Hematopoietic multipotent progenitor cell treated with erythropoietin and hydrocortisone succinate and interleukin-3 and kit ligand, for 4 days (in vitro differentiated cells): ENCODE results near the gene FGG.
A peak's percentile ranks its signal among the peaks of the same experiment; 100 is the strongest.
"Not testable (repeated sequence)": the region's sequence is repeated elsewhere in the genome, so short reads cannot be mapped to it uniquely, and the experiment has no call there.

ENCODE experiments used
- DNase-seq: peaks from one replicate; pipeline ENCODE4 v3.0.0-alpha.2; 2015

The FGG gene

DNA sequence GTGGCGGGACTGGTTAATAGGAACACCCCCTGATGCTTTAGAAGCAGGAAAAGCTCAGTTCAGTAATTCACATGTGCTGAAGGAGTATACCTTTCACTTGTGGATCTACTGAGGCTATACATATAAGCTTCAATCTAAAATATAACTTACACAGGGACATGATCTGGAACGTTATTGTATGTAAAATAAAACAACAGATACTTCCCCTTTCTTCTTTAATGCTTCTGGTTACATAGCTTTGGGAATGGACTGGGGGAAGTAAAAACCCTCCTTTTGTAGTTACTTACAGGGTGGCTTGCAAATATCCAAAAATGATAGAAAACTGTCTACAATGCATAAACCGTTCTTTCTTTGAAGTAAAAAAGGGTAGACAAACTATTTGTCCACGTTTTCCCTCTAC is 1.9 kb downstream of the FGG start:
- DNase-seq, result peak; percentile 30

DNA sequence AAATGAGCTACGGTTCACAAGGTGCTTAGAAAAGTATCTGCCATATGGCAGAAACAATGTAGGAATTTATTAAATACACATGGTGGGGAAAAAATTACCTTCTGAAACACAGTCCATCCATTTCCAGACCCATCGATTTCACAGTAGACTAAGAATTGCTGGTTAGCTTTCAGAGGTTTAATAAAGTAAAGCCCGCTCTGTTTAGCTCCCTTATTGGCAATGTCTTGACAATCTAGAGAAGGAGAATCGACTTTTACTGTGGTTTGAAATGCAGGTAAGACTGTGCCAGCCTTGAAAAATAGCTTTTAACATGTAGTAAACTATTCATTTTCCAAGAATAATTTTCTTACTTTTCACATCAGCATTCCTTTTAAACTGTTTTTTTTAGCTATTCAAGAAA is 2.9 kb downstream of the FGG start:
- no peak for DNase-seq

DNA sequence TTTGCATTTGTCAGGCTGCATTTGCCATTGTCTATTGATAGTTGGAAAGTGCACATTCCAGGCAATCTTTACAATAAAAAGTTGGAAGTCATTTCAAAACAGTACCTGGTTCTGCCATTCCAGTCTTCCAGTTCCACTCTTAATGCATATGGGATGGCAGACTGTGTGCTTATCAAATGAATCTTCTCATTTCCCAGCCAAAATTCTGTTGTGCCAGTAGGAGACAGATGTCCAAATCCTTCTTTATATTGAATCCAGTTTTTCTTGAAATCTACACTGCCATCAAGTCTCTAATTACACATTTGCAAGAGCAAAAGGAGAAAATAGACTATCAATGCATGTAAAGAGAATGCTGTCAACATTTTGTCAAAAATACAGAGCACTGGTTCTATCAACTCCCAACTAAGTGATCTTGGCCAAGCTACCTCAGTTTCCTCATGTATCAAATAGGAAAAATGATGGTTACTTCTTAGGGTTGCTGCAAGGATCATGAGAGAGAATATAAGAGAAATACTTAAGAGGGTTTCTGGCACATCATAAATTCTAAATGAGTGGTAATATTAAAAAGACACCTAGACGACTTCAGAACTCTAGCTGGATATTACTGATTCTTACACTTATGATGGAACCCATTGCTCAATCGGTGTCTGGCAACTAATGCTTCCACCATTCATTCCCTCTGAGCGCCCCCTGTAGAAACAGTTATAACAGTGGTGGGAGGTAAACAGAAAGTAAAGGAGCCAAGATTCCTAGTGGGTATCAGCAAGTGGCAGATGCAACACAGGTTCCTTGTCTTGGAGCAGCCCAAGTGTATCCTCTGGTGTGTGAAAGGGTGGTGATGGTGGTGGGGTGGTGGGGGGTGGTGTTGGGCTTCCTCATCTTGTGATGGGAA is 3.8 kb downstream of the FGG start:
- no peak for DNase-seq

DNA sequence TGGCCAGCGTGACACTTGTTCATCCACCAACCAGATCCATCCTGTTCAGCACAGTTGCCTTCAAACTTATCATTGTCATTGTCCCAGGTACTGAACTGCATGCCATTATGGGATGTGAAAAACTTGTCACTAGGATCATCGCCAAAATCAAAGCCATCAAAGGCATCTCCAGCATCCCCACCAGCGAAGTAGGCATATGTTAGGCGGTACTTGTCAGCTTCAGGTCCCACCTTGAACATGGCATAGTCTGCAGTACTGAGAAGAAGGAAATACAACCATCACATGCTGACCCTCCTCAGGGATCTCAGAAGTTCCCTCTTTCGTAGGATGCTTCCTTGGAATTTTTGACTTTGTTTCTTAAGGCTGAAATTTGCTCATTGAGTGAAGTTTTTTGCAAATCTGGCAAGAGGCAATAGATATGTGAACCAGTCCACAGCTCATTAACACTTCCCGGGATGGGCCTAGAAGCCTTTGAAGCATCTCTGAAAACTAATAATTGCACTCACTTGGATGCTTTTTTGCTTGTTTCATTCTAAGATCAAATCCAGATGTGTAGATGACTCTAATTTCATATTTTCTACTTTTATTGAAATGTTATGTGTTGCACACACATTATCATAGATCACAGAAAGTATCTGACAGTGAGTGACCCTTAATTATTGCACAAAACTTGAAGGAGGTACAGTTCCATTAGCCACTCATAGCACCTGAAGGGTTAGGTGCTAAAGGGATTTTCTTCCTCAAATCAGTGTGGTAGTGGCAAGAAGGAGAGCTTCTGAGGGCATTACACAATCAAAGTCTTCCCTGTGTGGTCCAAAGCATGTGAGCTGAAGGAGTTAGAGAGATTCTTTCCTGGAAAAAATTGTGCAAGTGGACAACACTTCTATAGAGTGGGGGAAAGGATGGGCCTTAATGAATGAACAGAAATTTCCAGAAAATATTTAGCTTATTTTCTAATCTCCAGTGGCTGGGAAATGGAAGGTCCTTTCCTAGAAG is 5.4 kb downstream of the FGG start:
- DNase-seq, result no peak

DNA sequence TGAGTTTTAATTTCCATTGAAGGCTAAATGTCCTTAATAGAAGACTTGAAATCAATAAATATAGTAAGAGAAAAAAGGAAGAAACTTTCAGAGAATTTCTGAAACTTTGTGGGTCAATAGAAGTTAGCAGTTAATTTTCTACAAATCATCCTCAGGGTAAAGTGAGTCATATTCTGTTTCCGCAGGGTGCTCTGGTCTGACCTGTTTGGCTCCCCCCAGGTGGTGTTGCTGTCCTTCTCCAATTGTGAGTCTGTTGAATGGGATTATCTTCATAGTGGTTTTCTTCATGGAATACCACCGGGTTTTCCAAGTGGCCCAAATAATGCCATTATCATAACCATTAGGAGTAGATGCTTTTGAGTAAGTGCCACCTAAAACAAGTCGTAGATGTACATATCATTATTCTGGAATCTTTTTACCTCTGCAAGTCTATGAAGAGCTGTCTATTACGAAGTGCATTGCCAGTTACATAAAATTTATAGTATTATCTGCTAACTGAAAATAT is 7.7 kb downstream of the FGG start:
- no peak for DNase-seq

DNA sequence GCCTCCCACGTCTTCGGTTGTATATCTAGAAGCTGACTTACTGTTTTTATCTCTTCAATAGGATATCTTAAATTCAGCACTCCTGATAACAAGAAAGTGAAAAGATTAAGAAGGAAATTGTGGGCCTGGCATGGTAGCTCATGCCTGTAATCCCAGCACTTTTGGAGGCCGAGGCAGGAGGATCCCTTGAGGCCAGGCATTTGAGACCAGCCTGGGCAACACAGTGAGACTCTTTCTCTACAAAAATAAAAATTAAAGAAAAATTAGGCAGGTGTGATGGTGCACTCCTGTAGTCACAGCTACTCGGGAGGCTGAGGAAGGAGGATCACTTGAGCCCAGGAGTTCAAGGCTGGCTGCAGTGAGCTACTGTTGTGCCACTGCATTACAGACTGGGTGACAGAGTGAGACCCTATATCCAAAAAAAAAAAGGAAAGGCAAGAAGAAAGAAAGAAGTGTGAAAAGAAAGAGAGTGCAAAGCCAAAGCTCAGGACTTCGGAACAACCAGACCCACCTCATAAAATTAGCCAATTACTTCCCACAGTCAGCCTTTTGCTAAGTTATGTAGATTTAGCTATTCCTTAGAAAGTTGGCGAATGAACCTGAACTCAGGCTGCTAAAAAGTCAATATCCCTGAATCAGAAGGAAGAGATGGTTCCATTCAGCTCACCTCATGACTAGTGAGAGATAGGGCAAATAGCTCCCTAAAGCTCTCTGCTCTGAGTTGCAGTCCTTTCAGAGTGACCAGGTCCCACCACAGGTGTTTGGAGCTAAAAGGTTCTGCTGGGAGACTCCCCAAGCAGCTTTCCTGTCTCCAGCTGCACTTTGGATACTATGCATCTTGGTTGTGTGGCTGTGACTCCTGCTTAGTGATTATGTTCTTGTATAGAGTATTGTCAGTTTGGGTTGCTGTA is 9.2 kb downstream of the FGG start:
- DNase-seq, result no peak

DNA sequence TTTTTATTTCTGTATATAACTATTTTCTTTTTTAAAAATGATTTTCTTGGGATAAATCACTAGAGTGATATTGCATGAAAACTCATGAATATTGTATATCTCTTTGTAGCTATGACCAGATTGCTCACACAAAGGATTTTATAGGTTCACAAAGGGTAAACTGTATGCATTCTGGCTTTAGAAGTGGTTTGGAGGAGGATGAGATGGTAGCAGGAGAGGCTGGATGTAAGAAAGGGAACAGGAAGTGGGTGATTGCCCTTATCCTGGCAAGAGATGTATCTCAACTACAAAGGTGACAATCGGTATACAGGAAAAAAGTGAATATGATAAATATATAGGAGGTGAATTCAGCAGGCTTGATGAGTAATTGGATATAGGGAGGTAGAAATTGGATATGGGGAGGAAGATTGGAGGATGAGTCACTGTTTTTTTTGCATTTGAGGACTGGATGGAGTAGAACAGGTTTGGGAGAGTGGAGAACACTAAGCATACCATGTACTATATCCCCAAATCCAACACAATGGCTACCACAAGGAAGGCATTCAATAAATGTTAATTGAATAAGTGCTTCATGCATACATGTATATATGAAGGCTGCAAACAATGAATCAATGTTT is 9.9 kb downstream of the FGG start:
- DNase-seq, result no peak

DNA sequence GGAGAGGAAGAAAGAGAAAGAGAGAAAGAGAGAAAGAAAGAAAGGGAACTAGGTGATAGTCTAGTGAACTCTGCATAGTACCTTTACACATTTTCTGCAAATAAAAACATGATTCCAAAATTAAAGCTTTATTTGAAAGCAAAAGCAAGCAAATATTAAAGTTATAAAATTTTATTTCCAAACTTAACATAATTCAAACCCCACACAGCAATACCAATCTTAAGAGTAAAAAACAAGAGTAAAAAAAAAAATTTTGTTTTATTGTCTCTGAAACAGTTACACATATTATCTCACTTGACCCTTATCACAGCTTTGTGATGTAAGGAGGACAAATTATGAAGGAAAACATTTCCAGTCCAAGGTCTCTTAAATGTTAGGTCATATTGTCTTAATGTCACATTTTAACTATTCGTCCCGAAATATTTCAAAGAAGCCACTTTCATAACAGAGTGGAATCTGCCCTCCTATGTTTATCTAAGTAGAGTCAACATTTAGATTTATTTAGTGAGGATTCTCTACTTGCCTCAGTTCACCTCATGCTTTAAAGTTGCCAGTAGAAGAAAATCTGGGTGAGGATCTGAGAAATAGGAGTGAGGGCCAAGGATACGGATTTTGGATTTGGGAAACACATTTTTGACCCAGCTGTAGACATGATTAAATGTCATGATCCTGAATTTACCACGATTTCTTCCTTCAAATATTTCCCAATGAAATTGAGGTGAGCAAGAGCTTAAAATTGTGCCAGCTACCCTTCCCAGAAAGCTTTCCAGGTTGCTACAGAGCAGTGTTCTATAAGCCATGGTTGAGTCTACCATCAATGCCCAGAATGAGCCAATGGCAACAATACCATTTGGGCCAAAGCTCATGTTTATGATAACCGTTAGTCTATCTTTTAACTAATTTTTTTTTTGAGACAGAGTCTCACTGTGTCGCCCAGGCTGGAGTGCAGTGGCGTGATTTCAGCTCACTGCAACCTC is 14.4 kb downstream of the FGG start:
- no peak for DNase-seq

DNA sequence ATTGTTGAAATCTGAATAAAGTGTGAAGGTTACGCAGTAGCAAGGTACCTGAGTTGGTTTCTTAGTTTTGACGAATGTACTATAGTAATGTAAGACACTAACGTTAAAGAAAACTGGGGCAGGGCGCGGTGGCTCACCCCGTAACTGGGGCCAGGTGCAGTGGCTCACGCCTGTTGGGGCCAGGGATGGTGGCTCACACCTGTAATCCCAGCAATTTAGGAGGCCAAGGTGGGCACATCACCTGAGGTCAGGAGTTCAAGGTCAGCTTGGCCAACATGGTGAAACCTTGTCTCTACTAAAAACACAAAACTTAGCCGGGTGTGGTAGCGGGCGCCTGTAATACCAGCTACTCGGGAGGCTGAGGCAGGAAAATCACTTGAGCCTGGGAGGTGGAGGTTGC is 15.2 kb downstream of the FGG start:
- DNase-seq, result not testable (repeated sequence)

DNA sequence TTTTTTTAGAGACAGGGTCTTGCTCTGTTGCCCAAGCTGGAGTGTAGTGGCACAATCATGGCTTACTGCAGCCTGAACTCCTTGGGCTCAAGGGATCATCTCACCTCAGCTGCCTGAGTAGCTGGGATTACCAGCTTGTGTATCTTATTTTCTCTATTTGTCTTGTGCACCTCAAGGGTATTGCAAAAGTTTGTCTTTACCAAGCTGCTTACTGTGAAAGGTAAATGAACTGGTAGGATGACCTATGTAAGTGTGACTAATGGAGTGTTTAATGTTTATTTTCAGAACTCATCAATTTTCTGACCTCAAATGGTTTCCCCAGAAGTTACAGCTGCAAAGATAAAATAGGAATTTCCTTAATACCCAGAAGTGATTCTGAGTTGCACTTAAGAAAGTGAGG is 16.6 kb downstream of the FGG start:
- no peak for DNase-seq

DNA sequence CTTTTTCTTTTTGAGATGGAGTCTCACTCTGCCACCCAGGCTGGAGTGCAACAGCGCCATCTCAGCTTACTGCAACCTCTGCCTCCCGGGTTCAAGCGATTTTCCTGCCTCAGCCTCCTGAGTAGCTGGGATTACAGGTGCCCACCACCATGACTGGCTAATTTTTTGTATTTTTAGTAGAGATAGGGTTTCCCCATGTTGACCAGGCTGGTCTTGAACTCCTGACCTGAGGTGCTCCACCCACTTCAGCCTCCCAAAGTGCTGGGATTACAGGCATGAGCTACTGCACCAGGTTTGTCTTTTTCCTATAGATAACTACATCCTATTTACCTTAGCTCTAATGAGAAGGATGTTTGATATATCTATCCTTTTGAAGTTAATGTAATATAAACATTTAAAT is 18.1 kb downstream of the FGG start:
- not testable (repeated sequence) for DNase-seq

DNA sequence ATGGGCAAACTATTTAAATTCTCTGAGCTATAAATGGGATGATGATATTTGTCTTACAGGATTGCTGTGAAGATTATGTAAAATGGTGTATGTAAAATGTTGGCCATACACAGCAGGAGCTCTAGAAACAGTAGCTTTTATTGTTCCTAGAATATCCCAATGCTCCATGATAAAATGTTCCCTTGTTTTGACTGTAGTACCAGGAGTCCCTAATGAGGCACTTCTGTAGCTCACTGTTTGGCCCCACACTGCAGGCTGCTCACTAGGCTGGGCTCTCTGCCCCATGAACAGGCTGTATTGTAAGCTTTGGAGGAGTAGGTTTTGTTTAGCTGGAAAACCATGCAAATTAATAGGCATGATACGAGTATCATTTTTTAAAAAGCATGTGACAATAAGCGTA is 18.6 kb downstream of the FGG start:
- no peak for DNase-seq

DNA sequence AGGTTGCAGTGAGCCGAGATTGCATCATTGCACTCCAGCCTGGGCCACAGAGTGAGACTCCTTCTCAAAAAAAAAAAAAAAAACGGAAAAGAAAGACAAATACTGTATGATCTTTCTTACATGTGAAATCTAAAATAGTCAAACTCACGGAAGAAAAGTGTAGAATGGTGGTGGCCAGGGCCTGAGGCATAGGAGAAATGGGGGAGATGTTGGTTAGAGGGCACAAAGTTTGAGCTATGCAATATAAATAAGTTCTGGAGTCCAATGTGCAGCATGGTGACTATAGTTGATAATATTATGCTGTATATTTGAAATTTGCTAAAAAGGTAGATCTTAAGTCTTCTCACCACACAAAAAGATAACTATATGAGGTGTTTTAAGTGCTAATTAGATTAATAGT is 20.6 kb downstream of the FGG start:
- DNase-seq, result no peak

DNA sequence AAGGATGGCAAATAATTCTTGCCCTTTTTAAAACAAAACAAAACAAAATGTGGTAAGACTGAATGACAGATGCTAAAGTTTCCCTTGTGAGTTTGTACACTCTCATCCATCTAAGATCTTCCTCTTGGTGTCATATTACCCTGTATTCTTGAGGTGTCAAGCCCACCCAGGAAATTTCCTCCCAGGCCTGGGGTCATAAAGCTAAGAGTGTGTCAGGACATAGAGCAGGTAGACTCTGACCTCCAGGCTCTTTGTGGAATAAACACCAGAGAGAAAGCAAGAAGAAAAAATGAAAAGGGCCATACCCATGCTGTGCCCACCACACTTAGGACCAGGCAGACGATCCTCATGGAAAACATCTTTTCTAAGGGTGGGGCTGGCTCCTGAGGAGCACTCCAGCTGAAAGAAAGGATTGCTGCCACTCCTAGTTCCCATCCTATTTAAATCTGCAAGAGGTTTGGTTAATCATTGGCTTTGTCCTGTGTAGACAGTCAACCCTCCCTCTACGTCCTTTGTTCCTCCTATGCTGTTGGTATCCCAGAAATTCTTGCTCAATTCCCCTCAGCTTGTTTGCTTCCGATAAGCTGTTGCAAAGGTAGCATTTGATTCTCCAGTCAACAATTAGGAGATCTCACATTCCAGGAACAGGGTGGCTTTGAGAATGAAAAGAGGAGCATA is 22.0 kb downstream of the FGG start, which contains the start of gene FGA:
FGA (minus strand) TSS at position 414 of the 678 bp plus-strand sequence; CDS start at position 359, 55 bp downstream.
- DNase-seq, result no peak

DNA sequence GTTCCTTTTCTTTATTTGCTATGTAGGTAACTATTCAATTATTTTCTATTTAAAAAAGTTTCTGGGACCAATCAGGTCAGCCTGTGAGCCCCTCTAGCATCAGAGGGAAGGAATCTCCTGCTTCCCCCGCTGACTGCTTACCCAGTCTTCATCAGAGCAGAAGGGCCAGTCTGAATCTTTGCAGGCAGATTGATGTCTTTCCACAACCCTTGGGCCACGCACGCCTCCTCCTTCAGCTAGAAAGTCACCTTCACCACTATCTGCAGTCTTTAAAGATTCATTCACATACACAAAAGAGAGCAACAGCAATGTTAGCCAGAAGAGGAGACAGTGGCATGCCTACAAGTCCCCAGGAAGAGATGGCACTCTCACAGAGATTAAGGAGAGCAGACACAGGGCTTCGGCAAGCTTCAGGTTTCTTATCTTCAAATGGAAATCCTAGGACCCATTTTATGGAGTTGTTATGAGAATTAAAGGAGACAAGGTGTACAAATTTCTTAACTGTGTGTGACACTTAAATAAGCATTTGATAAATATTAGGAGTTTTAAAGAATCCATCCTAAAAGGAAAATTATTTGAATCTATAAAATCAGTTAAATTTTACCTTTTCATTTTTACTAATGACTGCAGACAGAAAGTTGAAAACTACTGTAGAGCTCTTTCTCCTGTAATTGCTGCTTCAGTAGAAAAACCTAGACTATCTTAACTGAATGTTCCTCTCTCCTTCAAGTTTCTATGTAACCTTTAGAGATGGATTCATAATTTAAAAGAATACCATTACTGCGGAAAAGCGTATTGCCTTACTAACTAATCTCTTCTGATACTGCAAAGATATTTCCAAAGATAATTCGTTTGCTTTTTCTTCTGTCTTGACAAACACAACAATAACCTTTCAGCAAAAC is 22.9 kb downstream of the FGG start:
- no peak for DNase-seq

DNA sequence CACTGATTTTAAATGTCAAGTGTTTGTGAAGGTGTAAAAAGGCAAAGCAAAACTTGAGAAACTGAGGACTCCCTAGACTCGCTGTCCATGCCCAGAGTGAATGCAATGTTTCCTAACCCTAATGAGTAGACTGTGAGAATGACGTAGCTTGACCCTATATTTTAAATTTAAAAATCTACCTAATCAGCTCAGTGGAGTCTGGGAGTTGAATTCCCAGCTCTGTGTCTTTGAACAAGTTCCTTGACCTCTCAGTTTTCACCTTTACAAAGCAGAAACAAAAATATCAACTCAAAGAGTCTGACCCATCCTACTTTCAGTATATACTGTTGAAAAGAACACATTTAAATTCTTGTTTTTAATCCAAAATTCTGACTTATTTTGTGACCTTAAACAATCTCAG is 24.3 kb downstream of the FGG start:
- no peak for DNase-seq

DNA sequence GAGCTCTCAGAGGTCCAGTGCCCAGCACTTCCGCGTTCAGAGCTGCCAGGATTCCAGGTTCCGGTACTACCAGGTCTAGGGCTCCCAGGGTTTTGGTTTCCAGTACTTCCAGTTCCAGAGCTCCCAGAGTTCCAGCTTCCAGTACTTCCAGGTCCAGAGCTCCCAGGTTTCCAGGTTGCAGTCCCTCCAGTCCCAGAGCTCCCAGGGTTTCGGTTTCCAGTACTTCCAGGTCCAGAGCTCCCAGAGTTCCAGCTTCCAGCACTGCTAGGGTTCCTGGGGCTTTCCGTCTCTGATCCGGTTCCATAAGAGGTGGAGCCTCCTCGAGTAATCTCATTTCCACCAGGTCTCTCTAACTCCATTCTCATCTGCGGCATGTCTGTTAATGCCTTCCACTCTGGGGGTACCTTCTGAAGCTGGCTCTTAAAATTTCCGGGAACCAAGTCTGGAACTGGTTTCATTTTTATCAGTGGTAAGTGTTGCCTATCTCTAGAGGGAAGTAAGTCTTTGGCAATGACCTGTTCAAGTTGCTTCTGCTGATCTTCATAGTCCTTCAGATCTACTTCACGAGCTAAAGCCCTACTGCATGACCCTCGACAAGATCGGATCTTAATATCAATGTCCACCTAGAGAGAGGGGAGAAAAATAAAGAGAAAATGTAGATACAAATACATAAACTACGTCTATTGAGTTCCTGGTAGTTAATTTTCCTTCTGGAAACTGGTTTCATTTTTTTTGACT is 26.0 kb downstream of the FGG start:
- no peak for DNase-seq

DNA sequence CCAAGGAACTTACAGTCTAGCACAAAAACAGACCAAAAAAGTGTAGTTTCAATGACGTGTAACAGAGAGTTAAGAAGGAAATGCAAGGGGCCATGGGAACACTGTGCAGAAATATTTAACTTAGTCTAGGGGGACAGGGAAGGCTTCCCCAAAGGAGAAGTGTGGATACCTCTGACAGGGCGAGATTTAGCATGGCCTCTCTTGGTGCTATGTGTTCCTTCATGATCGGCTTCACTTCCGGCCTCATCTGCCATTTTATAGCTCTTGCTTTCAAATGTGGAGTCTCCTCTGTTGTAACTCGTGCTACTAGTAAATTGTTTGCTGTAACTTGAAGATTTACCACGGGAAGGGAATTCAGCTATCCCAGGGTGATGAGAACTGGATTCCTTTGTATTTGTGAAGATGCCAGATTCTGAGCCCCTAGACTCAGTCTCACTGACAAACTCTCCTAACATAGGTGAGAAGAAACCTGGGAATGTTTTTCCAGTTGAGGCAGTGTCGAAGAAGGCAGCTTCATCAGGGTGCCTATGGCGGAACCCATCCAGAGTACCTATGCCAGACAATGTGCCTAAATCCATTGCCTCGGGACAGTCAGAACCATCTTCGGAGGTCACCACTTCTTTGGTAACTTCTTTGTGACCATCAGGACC is 27.0 kb downstream of the FGG start:
- DNase-seq, result no peak
